HepG2 (cell line): ENCODE data around the gene SLC6A7. TPM values are rescaled to one million over a fixed set of nuclear protein-coding genes. Genes with fewer than 3 reads are reported as not detected.

Experiments
- AFF4 ChIP-seq: sonication (generic); formaldehyde crosslinking; IDR thresholded peaks from 2 replicates; pipeline ENCODE4 v1.4.0; 2020; ENCODE audit warnings: missing genetic modification reagents
- DMAP1 ChIP-seq: IDR thresholded peaks from 2 replicates; pipeline ENCODE4 v1.6.1; 2016
- ESRRA ChIP-seq: sonication (generic); formaldehyde crosslinking; IDR thresholded peaks from 2 replicates; pipeline ENCODE4 v1.5.1; 2020; ENCODE audit warnings: mild to moderate bottlenecking, low read depth, missing genetic modification reagents
- FOXK1 ChIP-seq: sonication (generic); formaldehyde crosslinking; IDR thresholded peaks from 2 replicates; pipeline ENCODE4 v1.4.0; 2020; ENCODE audit warnings: low read depth, missing genetic modification reagents, borderline replicate concordance
- NFKB2 ChIP-seq: sonication (generic); formaldehyde crosslinking; IDR thresholded peaks from 2 replicates; pipeline ENCODE4 v1.4.0; 2020; ENCODE audit warnings: missing genetic modification reagents, borderline replicate concordance
- PAWR ChIP-seq: sonication (generic); formaldehyde crosslinking; IDR thresholded peaks from 2 replicates; pipeline ENCODE4 v1.4.0; 2020; ENCODE audit warnings: missing genetic modification reagents, mild to moderate bottlenecking, borderline replicate concordance
- PTBP1 ChIP-seq: fragments of 200-400 bp; formaldehyde crosslinking; IDR thresholded peaks from 2 replicates; pipeline ENCODE4 v1.6.1; 2018; ENCODE audit warnings: low read length, low read depth; ENCODE audit not compliant: poor library complexity, severe bottlenecking
- RBM22 ChIP-seq: fragments of 200-400 bp; formaldehyde crosslinking; optimal IDR thresholded peaks from 2 replicates; pipeline ENCODE3; 2017; ENCODE audit warnings: mild to moderate bottlenecking, low read length, moderate library complexity
- ZNF703 ChIP-seq: sonication (generic); formaldehyde crosslinking; IDR thresholded peaks from 2 replicates; pipeline ENCODE4 v1.5.1; 2020; ENCODE audit warnings: missing genetic modification reagents, mild to moderate bottlenecking, moderate library complexity, borderline replicate concordance
- ZNF737 ChIP-seq: sonication (generic); formaldehyde crosslinking; IDR thresholded peaks from 2 replicates; pipeline ENCODE4 v1.5.0; 2020; ENCODE audit warnings: missing genetic modification reagents, mild to moderate bottlenecking, borderline replicate concordance
- ZNF790 ChIP-seq: sonication (generic); formaldehyde crosslinking; IDR thresholded peaks from 2 replicates; pipeline ENCODE4 v1.8.0; 2022; ENCODE audit warnings: missing genetic modification reagents, mild to moderate bottlenecking, borderline replicate concordance
- polyA plus RNA-seq, 8 experiments: library from polyadenylated mRNA; depleted of rRNA in 3 of 8; stranded (reverse) in 7 of 8; unstranded in 1 of 8; fragments of >200 nt; fragmentation: Illumina TruSeq in 4 of 8; extraction: Trizol in 4 of 8; gene quantifications; 2 replicates each; pipeline versions ENCODE4 v1.2.1 to v1.2.3, GENCODE V29; 2011 to 2016; ENCODE audit warnings: low read depth in 4 of 8, missing spikeins in 1 of 8, mixed read lengths in 1 of 8; ENCODE audit not compliant: insufficient read depth in 1 of 8
- total RNA-seq, 5 experiments: library from RNA; depleted of rRNA; stranded (reverse); fragments of >200 nt; fragmentation: Illumina TruSeq; extraction: Trizol; gene quantifications; 2 replicates each; pipeline ENCODE4 v1.2.3, GENCODE V29; 2016; ENCODE audit warnings: low read depth in 1 of 5

Gene SLC6A7
- total and polyA plus RNA-seq, 2 of the 13 experiments (the other 11 are each of a cell fraction or from before 2014, with no cell fraction given) = not detected

GRCh38 chr5:150243590-150243989 is 53.7 kb downstream of the SLC6A7 start (continued):
- TF ChIP-seq AFF4 (CRISPR knock-in tag) (no peak), ZNF703 (CRISPR knock-in tag) (no peak), FOXK1 (CRISPR knock-in tag) (no peak), RBM22 (no peak), DMAP1 (CRISPR knock-in tag) (no peak), PTBP1 (no peak), ZNF737 (CRISPR knock-in tag) (no peak), NFKB2 (CRISPR knock-in tag) (no peak), PAWR (CRISPR knock-in tag) (no peak), ZNF790 (CRISPR knock-in tag) (no peak), ESRRA (CRISPR knock-in tag) (no peak)
